ENCODE results near the gene NECTIN1.

The NECTIN1 gene

DNA sequence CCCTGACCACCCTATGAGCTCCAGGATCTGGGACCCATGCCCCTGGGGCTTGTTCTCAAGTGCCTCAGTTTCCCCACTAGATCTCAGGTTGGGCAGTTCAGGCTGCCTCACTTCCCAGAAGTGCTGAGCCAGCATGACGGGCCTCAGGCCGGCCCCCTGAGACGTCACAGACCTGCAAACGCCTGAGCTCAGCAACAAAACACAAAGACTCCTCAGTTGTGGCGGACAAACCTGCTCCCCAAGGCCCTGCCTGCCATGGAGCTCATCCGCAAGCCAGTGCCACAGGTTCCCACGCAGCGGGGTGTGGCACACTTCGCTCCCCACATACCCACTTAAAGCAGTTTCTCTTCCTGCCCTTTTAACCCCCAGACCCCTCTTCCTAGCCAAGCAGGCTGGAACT lies 45.2 kb downstream of the NECTIN1 start:
- H3K4me3 ChIP-seq (ENCODE audit: control insufficient read depth, low read depth, low read length) = no peak overlapping the region
- DNase-seq (ENCODE audit: low read depth) = no peak
- TF ChIP-seq, protein P1, sequence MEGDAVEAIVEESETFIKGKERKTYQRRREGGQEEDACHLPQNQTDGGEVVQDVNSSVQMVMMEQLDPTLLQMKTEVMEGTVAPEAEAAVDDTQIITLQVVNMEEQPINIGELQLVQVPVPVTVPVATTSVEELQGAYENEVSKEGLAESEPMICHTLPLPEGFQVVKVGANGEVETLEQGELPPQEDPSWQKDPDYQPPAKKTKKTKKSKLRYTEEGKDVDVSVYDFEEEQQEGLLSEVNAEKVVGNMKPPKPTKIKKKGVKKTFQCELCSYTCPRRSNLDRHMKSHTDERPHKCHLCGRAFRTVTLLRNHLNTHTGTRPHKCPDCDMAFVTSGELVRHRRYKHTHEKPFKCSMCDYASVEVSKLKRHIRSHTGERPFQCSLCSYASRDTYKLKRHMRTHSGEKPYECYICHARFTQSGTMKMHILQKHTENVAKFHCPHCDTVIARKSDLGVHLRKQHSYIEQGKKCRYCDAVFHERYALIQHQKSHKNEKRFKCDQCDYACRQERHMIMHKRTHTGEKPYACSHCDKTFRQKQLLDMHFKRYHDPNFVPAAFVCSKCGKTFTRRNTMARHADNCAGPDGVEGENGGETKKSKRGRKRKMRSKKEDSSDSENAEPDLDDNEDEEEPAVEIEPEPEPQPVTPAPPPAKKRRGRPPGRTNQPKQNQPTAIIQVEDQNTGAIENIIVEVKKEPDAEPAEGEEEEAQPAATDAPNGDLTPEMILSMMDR (conservative IDR thresholded peaks at IDR 0.05; ENCODE audit: control insufficient read depth, insufficient read depth, low read depth, low read length) = no peak

DNA sequence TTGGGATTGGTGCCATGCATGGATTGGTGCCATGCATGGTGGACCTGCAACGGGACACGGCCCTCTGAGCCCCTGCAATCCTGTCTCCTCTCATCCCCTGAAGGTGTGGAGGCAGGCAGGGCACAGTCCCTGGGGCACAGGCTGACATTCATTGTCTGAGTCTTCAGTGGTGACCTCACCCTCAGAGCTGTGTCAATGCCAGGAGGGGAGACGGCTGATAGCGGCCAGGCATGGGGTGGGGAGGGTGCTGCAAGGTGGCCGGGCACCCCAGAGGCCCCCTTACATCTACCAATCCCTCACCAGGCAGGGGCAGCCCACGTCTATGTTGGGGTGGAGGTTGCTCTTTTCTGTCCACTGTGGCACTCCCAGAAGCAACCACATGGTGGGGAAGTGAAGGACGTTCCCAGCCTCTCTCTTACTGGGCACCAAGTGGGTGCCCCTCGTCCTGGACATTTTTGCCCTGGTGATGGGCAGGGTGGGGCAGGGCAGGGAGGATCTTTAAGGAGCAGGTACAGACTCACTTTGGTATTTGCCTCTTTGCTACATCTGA lies 47.6 kb downstream of the NECTIN1 start:
- TF ChIP-seq, protein P1 (conservative IDR thresholded peaks at IDR 0.05; ENCODE audit: control insufficient read depth, insufficient read depth, low read depth, low read length) = no peak
- H3K4me3 ChIP-seq (ENCODE audit: control insufficient read depth, low read depth, low read length) = no peak overlapping the region
- no peak for DNase-seq (ENCODE audit: low read depth)

DNA sequence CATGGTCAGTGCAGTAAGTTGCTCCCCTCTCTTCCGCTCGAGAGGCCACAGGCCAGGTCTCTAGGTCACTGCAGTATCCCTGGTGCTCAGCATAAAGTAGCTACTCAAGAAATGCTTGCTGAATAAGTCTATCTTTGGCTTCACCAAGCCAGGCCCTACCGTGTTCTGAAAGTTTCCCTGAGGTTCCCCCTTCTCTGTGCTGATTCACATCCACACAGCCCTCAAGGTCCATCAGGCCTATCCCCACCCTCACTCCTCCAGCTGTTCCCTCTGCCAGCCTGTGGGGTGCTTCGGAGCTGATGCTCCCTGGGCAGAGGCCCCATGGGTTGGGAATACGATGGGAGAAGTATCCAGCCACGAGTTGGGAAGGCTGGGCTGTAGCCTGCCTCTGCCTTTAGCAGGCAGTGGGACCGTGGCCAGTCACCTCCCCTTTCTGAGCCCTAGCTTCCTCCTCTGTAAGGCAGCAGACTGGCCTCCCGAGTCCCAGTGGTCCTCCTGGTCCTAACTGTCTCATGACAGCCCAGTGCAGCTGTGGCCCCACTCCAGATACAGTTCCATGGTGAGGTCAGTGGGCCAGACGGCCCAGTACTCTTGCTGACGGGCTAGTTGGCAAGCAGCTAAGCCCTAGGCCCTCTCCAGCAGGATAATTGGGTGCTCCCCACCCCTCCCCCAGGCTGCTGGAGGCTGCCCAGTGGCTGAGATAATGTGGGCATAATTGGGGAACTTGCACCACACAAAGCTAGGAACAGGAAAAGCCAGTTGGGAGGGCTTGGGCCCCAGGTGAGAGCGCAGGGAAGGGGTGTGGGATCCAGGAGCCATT lies 48.2 kb downstream of the NECTIN1 start:
- H3K4me3 ChIP-seq (ENCODE audit: control insufficient read depth, low read depth, low read length) = no peak overlapping the region
- DNase-seq (ENCODE audit: low read depth) = no peak
- TF ChIP-seq, protein P1 (conservative IDR thresholded peaks at IDR 0.05; ENCODE audit: control insufficient read depth, insufficient read depth, low read depth, low read length) = no peak

DNA sequence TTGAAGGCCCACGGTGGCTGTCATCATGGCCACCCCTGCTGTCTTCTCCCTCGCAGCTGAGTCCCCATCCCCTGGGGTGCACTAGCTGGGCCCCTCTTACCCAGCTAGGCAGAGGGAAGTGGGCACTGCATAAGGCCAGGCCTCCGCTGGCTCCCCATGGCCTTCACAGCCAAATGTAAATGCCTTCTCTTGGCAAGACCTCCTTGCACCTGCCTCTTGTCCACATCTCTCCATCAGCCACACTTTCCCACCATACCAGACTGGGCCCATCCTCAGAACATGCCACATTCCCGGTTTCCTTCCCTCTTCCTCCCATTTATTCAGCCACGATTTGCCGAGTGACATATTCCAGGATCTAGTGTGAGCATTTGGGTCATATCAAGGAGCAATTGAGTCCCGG lies 49.7 kb downstream of the NECTIN1 start:
- no peak overlapping the region for H3K4me3 ChIP-seq (ENCODE audit: control insufficient read depth, low read depth, low read length)
- TF ChIP-seq, protein P1 (conservative IDR thresholded peaks at IDR 0.05; ENCODE audit: control insufficient read depth, insufficient read depth, low read depth, low read length) = no peak
- DNase-seq (ENCODE audit: low read depth) = no peak

DNA sequence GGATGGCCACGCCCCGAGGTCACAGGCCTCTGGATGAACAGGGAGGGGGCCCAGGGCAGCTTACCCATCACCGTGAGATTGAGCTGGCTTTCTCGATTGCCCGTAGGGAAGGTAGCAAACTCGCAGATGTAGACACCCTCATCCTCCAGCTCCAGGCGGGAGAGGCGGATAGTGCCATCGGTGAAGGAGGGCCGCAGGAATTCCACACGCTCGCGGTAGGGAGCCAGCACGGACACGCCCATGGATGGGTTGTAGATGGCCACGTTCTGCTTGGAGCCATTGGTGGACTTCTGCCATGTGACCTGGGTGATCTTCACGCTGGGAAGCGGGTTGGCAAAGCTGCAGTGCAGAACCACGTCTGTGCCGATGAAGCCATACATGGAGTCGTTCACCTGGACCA lies 50.6 kb downstream of the NECTIN1 start:
- no peak for DNase-seq (ENCODE audit: low read depth)
- no peak overlapping the region for H3K4me3 ChIP-seq (ENCODE audit: control insufficient read depth, low read depth, low read length)
- TF ChIP-seq, protein P1 (conservative IDR thresholded peaks at IDR 0.05; ENCODE audit: control insufficient read depth, insufficient read depth, low read depth, low read length) = no peak

DNA sequence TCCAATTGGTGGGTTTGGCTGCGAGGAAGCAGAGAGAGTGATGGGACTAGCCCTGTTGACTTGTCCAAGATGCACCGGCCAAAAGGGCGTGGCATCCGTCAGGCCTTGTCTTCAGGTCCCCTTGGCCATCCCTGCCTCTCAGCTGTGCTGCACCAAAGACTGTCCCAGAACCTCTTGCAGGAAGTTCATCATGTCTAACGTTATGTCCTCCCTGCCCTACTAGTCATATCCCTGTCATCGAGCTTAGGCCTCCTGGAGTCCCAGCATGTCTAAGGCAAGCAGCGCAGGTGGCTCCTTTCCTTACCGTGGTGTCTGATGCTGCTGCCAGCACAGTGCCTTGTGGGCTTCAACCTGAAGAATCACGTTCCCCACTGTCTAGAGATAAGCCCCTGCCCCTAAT lies 51.2 kb downstream of the NECTIN1 start:
- TF ChIP-seq, protein P1 (conservative IDR thresholded peaks at IDR 0.05; ENCODE audit: control insufficient read depth, insufficient read depth, low read depth, low read length) = no peak
- no peak for DNase-seq (ENCODE audit: low read depth)
- no peak overlapping the region for H3K4me3 ChIP-seq (ENCODE audit: control insufficient read depth, low read depth, low read length)
